K562 (cell line): ENCODE results near the gene CLCN5. TPM values are rescaled to one million over a fixed set of nuclear protein-coding genes. Genes with fewer than 3 reads are reported as not detected.

Experiments used
- ATAC-seq: fragments of 200-7000 bp; cut with Tn5 transposase; 3 replicates; pipeline ENCODE4 v1.9.1; 2020; ENCODE audit warnings: moderate library complexity
- BruUV-seq: library from RNA; stranded (reverse); fragments of 400-500 nt; replicated peaks from 2 replicates; lab custom pipeline; 2021; lab: Mats Ljungman, UMichigan
- CTCF ChIA-PET: fragments of 300-600 bp; formaldehyde crosslinking; extraction: SDS; loops from one replicate; lab custom pipeline; 2021; ENCODE audit warnings: low intra/inter-chr PET ratio; lab: Yijun Ruan, JAX
- POLR2A ChIA-PET: fragments of 300-600, 350-650 bp; sonication (Branson Sonifier 250); formaldehyde crosslinking; extraction: SDS; loops from one replicate; lab custom pipeline; 2021; ENCODE audit warnings: antibody characterized with exemption, inconsistent platforms; lab: Yijun Ruan, JAX
- DNase-seq, 4 experiments: peaks; one replicate each; pipeline versions ENCODE4 v3.0.0 to v3.0.0-alpha.2; 2011 to 2018; ENCODE audit warnings: low spot score in 3 of 4, mixed read lengths in 3 of 4; ENCODE audit errors: extremely low read depth in 1 of 4
- FAIRE-seq: peaks from 2 replicates; lab custom pipeline; 2011; peaks lifted over from hg19 to GRCh38; lab: Jason Lieb, UNC
- H2AFZ ChIP-seq: 2 replicates; pipeline ENCODE4 v1.6.0; 2011; ENCODE audit warnings: low read depth, low read length, control low read depth, inconsistent platforms
- H3K27ac ChIP-seq: fragments of 200-600 bp; 3 replicates; pipeline ENCODE4 v1.8.0; 2011; ENCODE audit warnings: low read depth, mild to moderate bottlenecking, control low read depth, inconsistent platforms, low read length, moderate library complexity, mixed read lengths; ENCODE audit errors: extremely low read depth
- H3K27me3 ChIP-seq, 2 experiments: fragments of 300-600 bp in 1 of 2; 2 replicates in 1 of 2; 3 replicates in 1 of 2; pipeline versions ENCODE4 v1.6.0 to v1.8.0; 2011; ENCODE audit warnings: inconsistent platforms in 2 of 2, low read length in 2 of 2, mild to moderate bottlenecking in 1 of 2, mixed read lengths in 1 of 2, moderate library complexity in 1 of 2; ENCODE audit not compliant: control insufficient read depth in 2 of 2, insufficient read depth in 2 of 2
- H3K36me3 ChIP-seq: fragments of 300-600 bp; 3 replicates; pipeline ENCODE4 v1.8.0; 2011; ENCODE audit warnings: mild to moderate bottlenecking, low read length, inconsistent platforms; ENCODE audit not compliant: control insufficient read depth, insufficient read depth
- H3K4me1 ChIP-seq, 2 experiments: fragments of 200-600 bp in 1 of 2; replicated peaks in 1 of 2; 2 replicates in 1 of 2; 3 replicates in 1 of 2; pipeline versions ENCODE4 v1.5.1 to v1.8.0; 2011; ENCODE audit warnings: inconsistent platforms in 2 of 2, low read length in 2 of 2, mild to moderate bottlenecking in 1 of 2, mixed read lengths in 1 of 2, moderate library complexity in 1 of 2; ENCODE audit not compliant: control insufficient read depth in 2 of 2, insufficient read depth in 2 of 2
- H3K4me2 ChIP-seq: 2 replicates; pipeline ENCODE4 v1.6.1; 2011; ENCODE audit warnings: low read length, control low read depth, inconsistent platforms, mixed read lengths; ENCODE audit not compliant: insufficient read depth
- H3K4me3 ChIP-seq: fragments of 200-600 bp; sonication (generic), shearing (Covaris generic); 2 replicates; pipeline ENCODE4 v1.5.1; 2016; ENCODE audit warnings: control low read depth, inconsistent platforms
- H3K79me2 ChIP-seq: fragments of 200-600 bp; 3 replicates; pipeline ENCODE4 v1.8.0; 2011; ENCODE audit warnings: low read length, inconsistent platforms; ENCODE audit not compliant: control insufficient read depth, insufficient read depth
- H3K9ac ChIP-seq, 2 experiments: 2 replicates each; pipeline versions ENCODE4 v1.6.0 to v1.6.1; 2011; ENCODE audit warnings: low read depth in 2 of 2, low read length in 2 of 2, control low read depth in 1 of 2, inconsistent platforms in 1 of 2, mild to moderate bottlenecking in 1 of 2, mixed read lengths in 1 of 2; ENCODE audit not compliant: insufficient read depth in 1 of 2
- H3K9me1 ChIP-seq: one replicate; pipeline ENCODE4 v1.6.0; 2011; ENCODE audit warnings: inconsistent platforms, mild to moderate bottlenecking, low read length, moderate library complexity; ENCODE audit not compliant: control insufficient read depth, insufficient read depth
- H3K9me3 ChIP-seq: replicated peaks from 2 replicates; pipeline ENCODE4 v1.5.1; 2011; ENCODE audit warnings: low read depth, low read length, inconsistent platforms; ENCODE audit not compliant: control insufficient read depth, insufficient read depth
- H4K20me1 ChIP-seq: replicated peaks from 2 replicates; pipeline ENCODE4 v1.6.1; 2011; ENCODE audit warnings: low read length, inconsistent platforms, mixed read lengths; ENCODE audit not compliant: control insufficient read depth, insufficient read depth
- CBX1 ChIP-seq: sonication (generic); IDR thresholded peaks from 2 replicates; pipeline ENCODE4 v1.6.1; 2016; ENCODE audit warnings: antibody characterized with exemption, low read depth, mild to moderate bottlenecking
- SMARCA4 ChIP-seq: fragments of 450-650 bp; IDR thresholded peaks from 2 replicates; pipeline ENCODE4 v1.6.1; 2016
- WGBS: fragments of 100-300 bp; shearing (Covaris generic); methylation state at CpG from one replicate; pipeline ENCODE4 v1.1.6; 2016; ENCODE audit warnings: low coverage, mixed read lengths; ENCODE audit not compliant: insufficient coverage; ENCODE audit errors: missing lambda C conversion rate; 5-methylcytosine and 5-hydroxymethylcytosine counted together
- in situ Hi-C: fragments of 300-500 bp; cut with MboI; formaldehyde crosslinking; loops from 4 replicates; pipeline ENCODE4 v1.15.0; 2018; ENCODE audit warnings: inconsistent platforms, mixed read lengths
- intact Hi-C: fragments of 100-400 bp; cut with micrococcal nuclease; formaldehyde crosslinking; loops from 2 replicates; pipeline ENCODE4 v1.14.2; 2022
- polyA plus RNA-seq, 8 experiments: library from polyadenylated mRNA; depleted of rRNA in 4 of 8; stranded (reverse) in 5 of 8; unstranded in 3 of 8; fragments of >200 nt; fragmentation: Nextera tagmentation in 2 of 8; fragmentation: Illumina TruSeq in 1 of 8; extraction: Ambion mirVana in 2 of 8; extraction: Trizol in 1 of 8; gene quantifications; 2 replicates each; pipeline versions ENCODE4 v1.2.1 to v1.2.3, GENCODE V29; 2011 to 2014; ENCODE audit warnings: inconsistent platforms in 1 of 8, missing spikeins in 1 of 8
- total RNA-seq, 7 experiments: library from RNA; depleted of rRNA in 6 of 7; stranded (reverse); fragments of >200 nt in 6 of 7; fragmentation: Illumina TruSeq in 2 of 7; extraction: Trizol in 2 of 7; gene quantifications; 2 replicates each; pipeline versions ENCODE4 v1.2.1 to v1.2.3, GENCODE V29; 2011 to 2021; ENCODE audit warnings: low replicate concordance in 1 of 7
- TF ChIP-seq, protein P1 (sequence below), 2 experiments: fragments of 450-650 bp; formaldehyde crosslinking in 1 of 2; IDR thresholded peaks; 2 replicates each; pipeline versions ENCODE4 v1.4.0 to v1.6.1; 2014 to 2020; ENCODE audit warnings: mild to moderate bottlenecking in 2 of 2, borderline replicate concordance in 1 of 2, low read depth in 1 of 2

Gene CLCN5
- total and polyA plus RNA-seq, 9 of the 15 experiments (the other 6 are each of a cell fraction or from before 2014, with no cell fraction given): 0.94 to 11.8 (median 7.1) TPM

DNA sequence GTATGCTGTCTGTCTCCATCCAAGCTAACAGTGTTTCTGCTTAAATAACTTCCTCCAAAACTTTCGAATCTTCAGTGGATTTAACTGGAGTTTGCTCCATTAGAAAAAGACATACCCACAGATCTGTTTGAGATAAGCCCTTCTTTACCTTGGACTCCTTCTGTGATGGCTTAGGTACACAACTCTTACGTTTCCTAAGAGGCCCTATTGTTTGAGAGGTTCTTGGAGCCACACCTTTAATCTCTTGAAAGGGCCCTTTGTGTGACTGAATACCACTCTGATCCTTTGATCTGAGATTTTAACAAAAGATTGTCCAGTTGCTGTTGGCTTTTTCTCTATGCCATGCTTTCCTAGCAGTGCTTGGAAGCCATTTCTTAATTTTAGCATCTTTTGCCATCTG is 185.9 kb downstream of the CLCN5 start (continued):
- no peak for TF ChIP-seq CBX1
- TF ChIP-seq, all 486 proteins: peak for 0

DNA sequence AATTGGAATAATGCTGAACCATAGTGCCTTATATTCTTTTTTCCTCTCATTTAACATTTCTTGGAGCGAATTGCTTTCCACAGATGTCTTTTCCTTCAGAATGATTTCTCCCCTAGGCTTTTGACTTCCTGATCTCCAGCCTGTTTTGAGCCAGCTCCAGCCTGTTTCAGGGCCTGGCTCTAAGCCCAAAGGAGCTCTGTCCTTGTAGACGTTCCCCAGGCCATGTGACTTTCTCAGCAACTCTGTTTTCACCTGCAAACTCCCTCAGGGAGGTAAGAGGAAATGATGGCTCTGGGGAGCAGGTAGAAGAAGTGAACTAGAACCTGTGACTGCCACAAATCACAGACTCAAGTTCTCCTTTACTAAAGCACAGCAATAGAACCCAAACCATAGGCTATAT is 189.3 kb downstream of the CLCN5 start:
- TF ChIP-seq SMARCA4: no peak
- TF ChIP-seq, protein P1, sequence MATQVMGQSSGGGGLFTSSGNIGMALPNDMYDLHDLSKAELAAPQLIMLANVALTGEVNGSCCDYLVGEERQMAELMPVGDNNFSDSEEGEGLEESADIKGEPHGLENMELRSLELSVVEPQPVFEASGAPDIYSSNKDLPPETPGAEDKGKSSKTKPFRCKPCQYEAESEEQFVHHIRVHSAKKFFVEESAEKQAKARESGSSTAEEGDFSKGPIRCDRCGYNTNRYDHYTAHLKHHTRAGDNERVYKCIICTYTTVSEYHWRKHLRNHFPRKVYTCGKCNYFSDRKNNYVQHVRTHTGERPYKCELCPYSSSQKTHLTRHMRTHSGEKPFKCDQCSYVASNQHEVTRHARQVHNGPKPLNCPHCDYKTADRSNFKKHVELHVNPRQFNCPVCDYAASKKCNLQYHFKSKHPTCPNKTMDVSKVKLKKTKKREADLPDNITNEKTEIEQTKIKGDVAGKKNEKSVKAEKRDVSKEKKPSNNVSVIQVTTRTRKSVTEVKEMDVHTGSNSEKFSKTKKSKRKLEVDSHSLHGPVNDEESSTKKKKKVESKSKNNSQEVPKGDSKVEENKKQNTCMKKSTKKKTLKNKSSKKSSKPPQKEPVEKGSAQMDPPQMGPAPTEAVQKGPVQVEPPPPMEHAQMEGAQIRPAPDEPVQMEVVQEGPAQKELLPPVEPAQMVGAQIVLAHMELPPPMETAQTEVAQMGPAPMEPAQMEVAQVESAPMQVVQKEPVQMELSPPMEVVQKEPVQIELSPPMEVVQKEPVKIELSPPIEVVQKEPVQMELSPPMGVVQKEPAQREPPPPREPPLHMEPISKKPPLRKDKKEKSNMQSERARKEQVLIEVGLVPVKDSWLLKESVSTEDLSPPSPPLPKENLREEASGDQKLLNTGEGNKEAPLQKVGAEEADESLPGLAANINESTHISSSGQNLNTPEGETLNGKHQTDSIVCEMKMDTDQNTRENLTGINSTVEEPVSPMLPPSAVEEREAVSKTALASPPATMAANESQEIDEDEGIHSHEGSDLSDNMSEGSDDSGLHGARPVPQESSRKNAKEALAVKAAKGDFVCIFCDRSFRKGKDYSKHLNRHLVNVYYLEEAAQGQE (IDR thresholded peaks at IDR 0.05; ENCODE audit: borderline replicate concordance): peak; percentile 22; the same call in 1 of the 2 replicates
- TF ChIP-seq, protein P1 (CRISPR knock-in tag; IDR thresholded peaks at IDR 0.05; ENCODE audit: low read depth): no peak
- no peaks in the 10 kb centered on the region for H3K79me2 ChIP-seq
- no peaks in the 10 kb centered on the region for H3K36me3 ChIP-seq
- H3K9ac ChIP-seq: no peak overlapping the region
- FAIRE-seq (no peak), ATAC-seq (no peak), DNase-seq (no peak)
- no TSS peak for BruUV-seq
- H3K9me1 ChIP-seq: no peaks in the 10 kb centered on the region
- ChIA-PET POLR2A (interaction anchor here (0.7 to 1.2 kb wide), 2 partner anchors 18 to 954 kb away, joined by 3 read pairs; no protein-coding TSS in a partner anchor), CTCF (no interaction called here)
- H3K4me1 ChIP-seq: no peaks in the 10 kb centered on the region
- H3K27ac ChIP-seq: no peak overlapping the region
- in situ Hi-C loops (no loop called here), intact Hi-C loops (no loop called here)
- no peak overlapping the region for H2AFZ ChIP-seq
- no peak overlapping the region for H3K4me3 ChIP-seq
- no peak overlapping the region for H3K4me2 ChIP-seq
- H3K9me3 ChIP-seq: no peaks in the 10 kb centered on the region
- no peaks in the 10 kb centered on the region for H3K27me3 ChIP-seq
- H4K20me1 ChIP-seq: no peaks in the 10 kb centered on the region
- 21% methylated on average over 2 of the region's 2 CpGs for WGBS
